Activated T-cell treated with anti-CD3 and anti-CD28 coated beads, Interleukin-2, amount 50 U/mL, for 72 hours (primary cell): ENCODE results near the gene MAL. TPM values are rescaled to one million over a fixed set of nuclear protein-coding genes. Genes with fewer than 3 reads are reported as not detected.

Experiments
- ATAC-seq, 2 donors: fragments of 150-1000 bp; cut with Tn5 transposase; replicated peaks in 1 of 2; 2 replicates each; pipeline ENCODE4 v1.10.0; 2021; ENCODE audit warnings: moderate library complexity in 2 of 2, mild to moderate bottlenecking in 1 of 2
- DNase-seq, 2 donors: peaks; one replicate each; pipeline ENCODE4 v3.0.0; 2021 to 2022; ENCODE audit warnings: mixed read lengths in 1 of 2
- H3K27ac Mint-ChIP-seq: one replicate; pipeline ENCODE4 v1.8.0; 2022; ENCODE audit warnings: mild to moderate bottlenecking, moderate library complexity, mixed read lengths
- H3K27me3 Mint-ChIP-seq: one replicate; pipeline ENCODE4 v1.8.0; 2022; ENCODE audit warnings: low read depth, mixed read lengths
- H3K36me3 Mint-ChIP-seq, 2 donors: one replicate each; pipeline ENCODE4 v1.8.0; 2022; ENCODE audit warnings: mixed read lengths in 2 of 2, mild to moderate bottlenecking in 1 of 2; ENCODE audit not compliant: insufficient read depth in 2 of 2
- H3K4me1 Mint-ChIP-seq: one replicate; pipeline ENCODE4 v1.8.0; 2022; ENCODE audit warnings: low read depth, mixed read lengths
- H3K4me3 Mint-ChIP-seq, 2 donors: one replicate each; pipeline ENCODE4 v1.8.0; 2022; ENCODE audit warnings: mild to moderate bottlenecking in 2 of 2, mixed read lengths in 2 of 2, moderate library complexity in 2 of 2
- H3K9me3 Mint-ChIP-seq, 2 donors: one replicate each; pipeline ENCODE4 v1.8.0; 2022; ENCODE audit warnings: mixed read lengths in 2 of 2
- total RNA-seq, 2 donors: library from RNA; stranded (reverse); gene quantifications; one replicate each; pipeline ENCODE4 v1.2.3, GENCODE V29; 2022

MAL gene
- total RNA-seq, 2 donors from 2014 or later, result 92.6 to 93.8 TPM

DNA sequence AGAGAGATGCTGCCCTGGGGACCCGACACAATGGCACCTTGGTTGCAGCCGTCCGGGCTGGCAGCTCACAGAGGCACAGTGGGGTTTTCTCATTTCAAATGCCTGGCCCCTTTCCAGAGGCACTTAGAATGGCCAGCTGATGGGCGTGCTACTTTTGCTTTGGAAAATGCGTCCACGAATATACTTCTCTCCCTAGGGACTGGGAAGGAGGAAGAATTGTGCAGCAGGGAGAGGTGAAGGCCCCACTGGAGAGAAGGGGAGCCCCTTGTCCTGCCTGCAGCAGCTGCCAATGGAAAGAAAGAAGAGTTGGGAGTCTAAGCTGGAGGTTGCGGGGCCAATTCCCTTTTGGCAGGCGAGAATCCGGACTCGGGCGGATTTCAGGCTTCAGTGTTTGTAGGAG, 1.1 kb upstream of the MAL start:
- Mint-ChIP-seq H3K4me3 (peak overlapping the region; percentile 83 to 97), H3K27me3 (no peaks in the 10 kb centered on the region), H3K36me3 (peaks cover 0 to 2% of the 10 kb centered on the region in 2 donors), H3K9me3 (no peaks in the 10 kb centered on the region), H3K4me1 (peaks cover 59% of the 10 kb centered on the region), H3K27ac (no peak overlapping the region)
- ATAC-seq (no peak), DNase-seq (no peak)

DNA sequence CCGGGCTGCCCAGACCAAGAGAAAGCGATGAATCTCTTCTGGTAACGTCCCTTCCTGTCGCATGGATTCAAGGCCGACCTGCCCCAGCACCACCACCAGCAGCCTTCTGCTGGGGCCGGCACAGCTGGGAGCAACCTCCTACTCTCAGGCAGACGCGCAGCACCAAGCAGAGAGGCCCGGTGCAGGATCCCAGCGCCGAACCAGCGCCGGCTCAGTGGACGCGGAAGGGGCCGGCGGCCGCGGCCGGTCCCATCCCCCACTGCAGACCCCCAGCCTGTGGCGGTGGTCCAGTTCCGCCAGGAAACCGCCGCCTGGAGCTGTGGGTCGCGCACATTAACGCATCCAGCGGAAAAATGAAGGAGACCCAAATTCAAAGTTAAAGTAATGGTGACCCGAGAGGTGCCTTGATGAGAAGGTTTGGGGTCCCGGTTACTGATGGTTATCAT, 525 bp upstream of the MAL start:
- Mint-ChIP-seq H3K9me3 (no peaks in the 10 kb centered on the region), H3K27me3 (no peaks in the 10 kb centered on the region), H3K36me3 (peaks cover 0 to 2% of the 10 kb centered on the region in 2 donors), H3K4me1 (peaks cover 65% of the 10 kb centered on the region), H3K4me3 (peak overlapping the region; percentile 83 to 97), H3K27ac (no peak overlapping the region)
- DNase-seq, result peak; percentile 31 to 37
- ATAC-seq, result peak; percentile 16 to 22

DNA sequence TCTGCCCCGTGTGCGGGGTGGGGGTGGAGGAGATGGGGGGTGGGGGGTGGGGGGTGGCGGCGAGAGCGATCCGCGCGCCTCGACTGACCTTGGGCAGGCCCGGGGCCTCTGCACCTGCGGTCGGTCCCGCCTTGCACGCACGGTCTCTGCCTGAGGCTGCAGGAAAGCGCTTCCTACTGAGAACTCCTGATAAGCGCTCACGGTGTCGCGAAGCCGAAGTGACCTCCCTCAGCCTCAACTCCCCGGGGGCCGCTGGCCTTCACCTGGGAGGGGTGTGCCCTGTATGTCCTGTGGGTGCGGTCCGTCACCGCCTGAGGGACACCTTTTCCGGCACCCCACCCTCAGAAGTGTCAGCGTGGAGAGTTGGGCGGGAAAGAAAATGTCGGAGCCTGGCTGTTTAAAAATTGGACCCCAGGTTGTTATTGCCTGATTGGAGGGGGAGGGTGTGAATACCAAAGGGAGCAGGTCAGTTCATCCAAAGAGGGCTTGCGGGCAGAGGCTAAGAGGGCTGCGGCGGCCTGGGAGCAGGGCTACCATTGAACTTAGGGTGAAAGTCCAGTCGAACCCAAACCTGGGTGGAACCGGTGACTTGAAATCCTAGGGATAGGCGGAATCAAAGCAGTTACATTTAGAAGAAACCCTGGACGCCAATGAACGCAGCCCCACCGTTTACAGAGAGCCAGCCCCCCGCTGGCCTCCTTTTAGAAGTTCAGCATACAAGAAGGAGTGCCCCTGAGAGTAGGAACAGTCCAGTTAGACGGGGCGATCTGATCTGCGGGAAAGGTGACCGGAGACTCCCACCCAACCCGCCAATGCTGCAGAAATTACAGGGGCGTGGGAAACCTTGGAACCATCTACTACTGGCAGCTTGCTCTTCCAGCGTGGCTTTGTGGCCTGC, 1.2 kb downstream of the MAL start:
- H3K36me3 Mint-ChIP-seq, result peaks cover 0 to 2% of the 10 kb centered on the region in 2 donors
- peak in 1 of 2 donors; percentile 18 for ATAC-seq
- H3K9me3 Mint-ChIP-seq, result no peaks in the 10 kb centered on the region
- DNase-seq, result peak; percentile 38 to 53
- peaks cover 73% of the 10 kb centered on the region for H3K4me1 Mint-ChIP-seq
- no peaks in the 10 kb centered on the region for H3K27me3 Mint-ChIP-seq
- H3K27ac Mint-ChIP-seq, result peak overlapping the region; percentile 27
- peak overlapping the region; percentile 97 to 99 for H3K4me3 Mint-ChIP-seq

DNA sequence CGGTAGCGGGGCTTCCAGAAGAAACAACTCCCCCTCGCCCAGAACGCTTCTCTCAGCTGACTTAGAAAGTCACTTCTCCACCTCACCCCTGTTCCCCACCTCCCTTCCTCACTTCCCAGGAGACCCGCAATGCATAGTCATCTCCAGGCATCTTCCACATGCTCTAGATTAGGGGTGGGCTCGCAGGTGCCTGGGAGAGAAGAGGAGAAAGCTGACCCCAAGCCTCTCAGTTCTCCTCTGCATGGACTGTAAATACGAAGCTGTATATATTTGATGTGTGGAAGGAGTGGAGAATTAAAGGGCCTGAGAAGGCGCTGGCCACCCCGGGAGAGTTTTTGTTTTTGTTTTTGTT, 1.8 kb downstream of the MAL start:
- ATAC-seq, result no peak
- DNase-seq, result no peak
- H3K4me1 Mint-ChIP-seq, result peaks cover 71% of the 10 kb centered on the region
- no peaks in the 10 kb centered on the region for H3K27me3 Mint-ChIP-seq
- peak overlapping the region; percentile 97 to 99 for H3K4me3 Mint-ChIP-seq
- no peak overlapping the region for H3K27ac Mint-ChIP-seq
- H3K36me3 Mint-ChIP-seq, result peaks cover 0 to 2% of the 10 kb centered on the region in 2 donors
- no peaks in the 10 kb centered on the region for H3K9me3 Mint-ChIP-seq

DNA sequence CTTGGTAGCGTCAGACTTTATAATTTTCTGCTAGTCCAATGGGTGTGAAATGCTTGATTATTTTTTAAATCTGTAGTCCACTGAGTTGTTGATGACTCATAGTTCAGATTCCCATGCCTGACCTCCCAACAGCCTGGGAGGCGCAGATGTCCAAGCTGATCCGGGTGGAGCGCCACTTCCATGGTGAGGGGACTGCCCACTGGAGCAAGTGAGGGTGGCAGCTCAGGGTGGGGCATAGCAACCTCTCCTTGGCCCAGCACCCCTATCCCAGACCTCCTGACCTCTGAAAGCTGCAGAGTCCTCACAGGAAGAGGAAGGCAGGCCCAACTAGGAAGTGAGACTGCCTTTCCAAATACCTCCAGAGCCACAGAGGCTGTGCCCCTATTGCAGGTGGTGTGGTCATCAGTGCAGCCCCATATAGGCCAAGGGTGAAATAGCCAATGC, 4.4 kb downstream of the MAL start:
- no peaks in the 10 kb centered on the region for H3K27me3 Mint-ChIP-seq
- peak overlapping the region; percentile 25 for H3K27ac Mint-ChIP-seq
- H3K4me1 Mint-ChIP-seq, result peaks cover 63% of the 10 kb centered on the region
- DNase-seq, result no peak
- H3K9me3 Mint-ChIP-seq, result no peaks in the 10 kb centered on the region
- peaks cover 0 to 2% of the 10 kb centered on the region in 2 donors for H3K36me3 Mint-ChIP-seq
- ATAC-seq, result no peak
- no peak overlapping the region for H3K4me3 Mint-ChIP-seq

DNA sequence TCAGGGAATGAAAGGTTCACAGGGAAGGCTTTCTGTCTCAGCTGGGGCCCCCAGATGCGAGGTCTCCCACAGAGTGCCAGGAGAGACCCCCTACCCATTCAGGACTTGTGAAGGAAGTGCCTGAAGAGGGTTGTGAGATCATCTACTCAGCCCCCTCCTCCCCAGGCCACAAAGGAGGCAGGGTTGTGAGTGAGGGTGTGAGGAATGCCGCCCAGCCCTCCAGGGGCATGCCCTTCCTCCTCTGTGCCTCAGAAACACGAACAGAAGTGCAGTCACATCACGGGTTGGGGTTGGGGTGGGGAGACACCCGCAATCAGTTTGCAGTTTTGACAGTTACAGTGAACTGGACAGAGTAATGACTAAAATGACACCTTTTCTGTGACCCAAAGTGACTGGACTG, 5.0 kb downstream of the MAL start:
- Mint-ChIP-seq H3K27ac (no peak overlapping the region), H3K4me3 (no peak overlapping the region), H3K36me3 (peaks cover 0 to 2% of the 10 kb centered on the region in 2 donors), H3K9me3 (no peaks in the 10 kb centered on the region), H3K27me3 (no peaks in the 10 kb centered on the region), H3K4me1 (peaks cover 67% of the 10 kb centered on the region)
- ATAC-seq, result no peak
- no peak for DNase-seq

DNA sequence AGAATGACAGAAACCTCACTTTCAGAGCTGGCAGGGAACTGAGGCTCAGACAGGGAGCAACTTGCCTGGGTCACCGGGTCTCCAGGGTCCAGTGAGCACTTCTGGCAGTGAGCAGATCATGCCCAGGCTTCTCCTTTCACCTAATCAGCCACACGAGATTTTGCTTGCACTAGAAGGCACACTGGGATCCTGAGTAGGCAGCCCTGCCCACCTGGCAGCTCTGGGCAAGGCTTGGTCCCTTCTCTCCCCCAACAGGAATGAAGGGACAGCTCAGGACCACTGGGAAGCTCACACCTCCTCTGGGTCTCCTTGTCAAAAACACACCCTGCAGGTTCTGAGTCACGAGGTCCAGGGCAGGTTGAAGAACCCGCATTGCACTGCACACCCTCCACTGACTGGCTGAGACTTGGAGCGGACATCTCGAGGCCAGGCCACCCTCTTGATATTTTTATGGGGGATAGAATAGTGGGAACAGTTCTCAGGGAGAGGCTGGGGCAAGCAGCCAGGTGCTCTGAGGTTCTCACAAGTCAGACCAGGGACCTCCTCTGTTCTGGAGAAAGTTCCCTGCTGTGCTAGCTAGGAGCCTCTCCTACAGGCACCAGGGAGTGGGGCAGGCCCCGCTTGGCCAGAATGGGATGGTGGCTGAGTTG, 5.7 kb downstream of the MAL start:
- H3K4me1 Mint-ChIP-seq, result peaks cover 63% of the 10 kb centered on the region
- peak overlapping the region; percentile 25 for H3K27ac Mint-ChIP-seq
- DNase-seq, result no peak

DNA sequence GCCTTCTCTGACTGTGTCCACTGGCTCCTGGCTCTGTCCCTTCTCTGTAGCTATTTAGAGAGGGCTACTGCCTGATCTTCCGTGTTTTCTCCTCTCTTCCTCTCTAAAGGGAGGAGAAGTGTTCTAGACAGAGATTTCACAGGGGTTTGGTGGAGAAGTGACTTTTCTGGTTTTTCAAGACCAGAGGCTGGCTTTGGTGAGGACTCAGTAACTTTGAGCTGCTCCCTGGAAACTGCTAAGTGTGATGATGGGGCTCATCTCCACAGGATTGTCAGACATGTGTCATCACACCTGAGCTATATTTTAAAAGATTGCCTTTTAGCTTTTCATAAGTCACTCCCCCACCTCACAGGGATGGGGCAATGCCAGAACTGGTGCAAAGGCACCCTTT, 6.2 kb downstream of the MAL start:
- H3K27me3 Mint-ChIP-seq, result no peaks in the 10 kb centered on the region
- H3K4me3 Mint-ChIP-seq, result no peak overlapping the region
- H3K27ac Mint-ChIP-seq, result peak overlapping the region; percentile 25
- DNase-seq (no peak), ATAC-seq (no peak)
- H3K36me3 Mint-ChIP-seq, result peaks cover under 1 to 4% of the 10 kb centered on the region in 2 donors
- peaks cover 4% of the 10 kb centered on the region in 2 donors for H3K9me3 Mint-ChIP-seq
- peaks cover 66% of the 10 kb centered on the region for H3K4me1 Mint-ChIP-seq

More for the DNA sequence above, 5.7 kb downstream of the MAL start:
- Mint-ChIP-seq H3K9me3 (no peaks in the 10 kb centered on the region), H3K36me3 (peaks cover 0 to 2% of the 10 kb centered on the region in 2 donors), H3K4me3 (no peak overlapping the region), H3K27me3 (no peaks in the 10 kb centered on the region)
- no peak for ATAC-seq

DNA sequence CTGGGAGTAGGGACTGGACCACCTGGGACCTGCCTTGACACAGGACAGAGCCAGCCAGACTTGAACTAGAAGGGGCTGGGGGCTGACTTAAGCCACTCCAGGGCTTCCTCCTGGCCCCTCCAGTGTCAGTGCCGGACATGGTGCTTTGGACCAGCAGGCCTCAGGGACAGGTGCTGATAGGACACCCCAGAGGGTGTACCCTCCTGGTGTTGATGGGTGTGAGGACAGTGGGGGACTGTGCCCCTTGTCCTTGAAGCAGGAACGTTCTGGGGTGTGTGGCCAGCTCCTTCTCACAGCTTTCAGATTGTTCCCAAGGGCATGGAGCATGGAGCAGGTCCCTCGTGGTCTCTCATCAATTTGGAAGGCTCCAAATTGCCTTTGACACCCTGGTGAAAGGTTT, 6.8 kb downstream of the MAL start:
- H3K4me3 Mint-ChIP-seq, result no peak overlapping the region
- peaks cover 0 to 10% of the 10 kb centered on the region in 2 donors for H3K36me3 Mint-ChIP-seq
- H3K27ac Mint-ChIP-seq, result no peak overlapping the region
- H3K27me3 Mint-ChIP-seq, result no peaks in the 10 kb centered on the region
- peaks cover 10% of the 10 kb centered on the region in 2 donors for H3K9me3 Mint-ChIP-seq
- no peak for DNase-seq
- no peak for ATAC-seq
- H3K4me1 Mint-ChIP-seq, result peaks cover 66% of the 10 kb centered on the region

DNA sequence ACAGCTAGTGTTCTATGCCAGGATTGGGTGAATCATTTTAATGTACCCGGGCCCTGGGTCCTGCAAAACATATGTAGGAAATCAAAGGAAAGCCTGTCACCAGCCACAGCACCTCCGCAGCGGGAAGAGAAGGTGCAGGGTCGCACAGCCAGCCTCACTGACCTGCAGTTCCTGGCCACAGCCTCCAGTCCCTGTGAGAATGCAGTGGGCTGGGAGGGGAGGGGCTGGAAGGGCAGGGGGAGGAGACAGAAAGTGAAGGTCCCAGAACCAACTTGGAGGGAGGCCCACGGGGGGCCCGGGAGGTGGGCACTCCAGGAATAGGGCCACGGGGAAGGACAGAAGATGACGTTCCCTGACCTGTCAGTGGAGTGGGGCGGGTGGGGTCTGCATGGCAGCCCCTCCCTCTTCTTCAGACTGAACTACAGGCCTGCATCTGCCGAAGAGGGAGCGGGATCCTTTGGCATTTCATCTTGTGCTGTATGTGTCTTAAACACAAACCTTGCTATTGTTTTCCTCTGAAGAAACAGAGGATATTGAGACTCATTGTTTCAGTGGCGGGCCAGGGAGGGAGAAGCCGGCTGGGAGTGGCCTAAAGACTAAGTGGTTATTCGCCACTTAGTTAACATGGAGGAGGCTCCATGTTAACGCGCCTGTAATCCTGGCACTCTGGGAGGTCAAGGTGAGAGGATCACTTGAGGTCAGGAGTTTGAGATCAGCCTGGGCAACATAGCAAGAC, 7.5 kb downstream of the MAL start:
- no peak overlapping the region for H3K4me3 Mint-ChIP-seq
- DNase-seq (no peak), ATAC-seq (no peak)
- H3K27me3 Mint-ChIP-seq, result no peaks in the 10 kb centered on the region
- peaks cover 0 to 17% of the 10 kb centered on the region in 2 donors for H3K36me3 Mint-ChIP-seq
- H3K9me3 Mint-ChIP-seq, result peaks cover 15 to 17% of the 10 kb centered on the region in 2 donors
- H3K4me1 Mint-ChIP-seq, result peaks cover 61% of the 10 kb centered on the region
- H3K27ac Mint-ChIP-seq, result no peak overlapping the region

DNA sequence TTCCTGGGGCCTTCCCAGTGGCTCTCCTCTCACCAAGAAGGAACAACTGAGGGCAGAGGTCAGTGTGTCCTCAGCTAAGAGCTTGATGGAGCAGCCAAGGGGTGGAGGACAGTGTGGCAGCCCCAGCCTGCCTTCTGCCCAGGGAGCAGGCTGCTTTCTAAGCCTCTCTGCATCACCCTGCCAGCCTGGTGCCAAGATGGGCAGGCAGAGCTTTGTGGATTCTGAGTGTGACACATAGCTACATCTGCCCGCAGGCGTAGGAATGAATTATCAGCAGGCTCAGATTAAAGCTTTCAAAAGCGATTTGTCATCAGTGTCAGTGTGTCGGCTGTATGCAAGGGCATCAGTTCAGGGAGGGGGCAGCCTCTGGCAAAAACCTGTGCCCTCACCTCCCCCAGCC, 8.7 kb downstream of the MAL start:
- DNase-seq (no peak), ATAC-seq (peak; percentile 28 to 60)
- Mint-ChIP-seq H3K27me3 (no peaks in the 10 kb centered on the region), H3K4me3 (no peak overlapping the region), H3K36me3 (peaks cover 0 to 29% of the 10 kb centered on the region in 2 donors), H3K9me3 (peaks cover 16 to 29% of the 10 kb centered on the region in 2 donors), H3K27ac (no peak overlapping the region), H3K4me1 (peaks cover 57% of the 10 kb centered on the region)

DNA sequence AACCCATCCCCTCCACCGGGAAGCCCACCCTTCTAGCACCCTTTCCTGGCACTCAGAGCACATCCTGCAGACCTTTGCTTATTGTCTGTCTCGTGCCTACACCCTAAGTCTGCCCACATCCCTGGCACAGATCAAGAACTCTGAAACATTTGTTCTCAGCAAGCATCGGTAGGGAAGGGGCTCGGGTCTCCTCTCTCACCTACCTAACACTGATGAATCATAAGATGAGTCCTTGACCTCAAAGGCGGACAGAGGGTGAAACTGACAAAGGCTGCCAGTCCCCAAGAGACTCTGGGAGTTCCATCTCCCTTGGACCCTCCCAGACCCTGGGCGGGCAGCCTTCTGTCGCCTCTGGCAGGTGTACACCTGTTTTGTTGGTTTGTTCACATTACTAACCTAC, 9.3 kb downstream of the MAL start:
- Mint-ChIP-seq H3K27me3 (no peaks in the 10 kb centered on the region), H3K36me3 (peaks cover 1 to 32% of the 10 kb centered on the region in 2 donors), H3K4me3 (no peak overlapping the region), H3K27ac (no peak overlapping the region), H3K9me3 (peaks cover 16 to 32% of the 10 kb centered on the region in 2 donors), H3K4me1 (peaks cover 52% of the 10 kb centered on the region)
- no peak for DNase-seq
- peak in 1 of 2 donors; percentile 9 for ATAC-seq
